Fibroblast of lung (primary cell): ENCODE results near the gene HOXC6.

Experiments used
- CTCF ChIP-seq, 2 donors: IDR thresholded peaks in 1 of 2; conservative IDR thresholded peaks in 1 of 2; 1 replicate in 1 of 2; 2 replicates in 1 of 2; pipeline ENCODE4 v1.5.1; 2011 to 2012; ENCODE audit warnings: low read length in 2 of 2, control low read depth in 1 of 2, inconsistent platforms in 1 of 2, low read depth in 1 of 2, mild to moderate bottlenecking in 1 of 2
- EZH2 ChIP-seq: IDR thresholded peaks from 2 replicates; pipeline ENCODE4 v1.5.1; 2012; ENCODE audit warnings: low read length, control low read depth, mild to moderate bottlenecking; ENCODE audit errors: missing control alignments

DNA sequence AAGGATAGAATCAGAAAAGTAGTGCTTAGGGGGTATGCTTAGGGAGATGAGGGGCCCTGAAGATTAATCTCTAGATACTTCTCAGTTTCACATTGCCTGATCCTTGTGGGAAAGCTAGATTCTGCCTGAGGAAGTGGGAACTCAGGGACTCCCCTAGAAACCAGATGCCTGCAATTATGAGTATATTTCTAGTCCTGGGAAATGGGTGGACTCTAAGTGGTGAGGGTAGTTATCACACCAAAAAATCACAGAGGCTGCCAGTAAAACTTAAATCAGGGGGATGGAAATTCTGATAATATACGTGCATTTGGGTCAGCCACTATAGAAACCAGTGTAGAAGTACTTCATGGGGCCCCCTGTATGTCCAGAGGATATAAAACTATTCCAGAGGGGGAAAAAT is 43.7 kb downstream of the HOXC6 start:
- TF ChIP-seq CTCF (conservative IDR thresholded peaks at IDR 0.05 in 1 of 2, IDR thresholded peaks at IDR 0.05 in 1 of 2; ENCODE audit: low read depth in 1 of 2, low read length in 2 of 2): no peak
- no peak for TF ChIP-seq EZH2
